Chondrocyte (in vitro differentiated cells): ENCODE measurements around the gene ELK3. TPM values are rescaled to one million over a fixed set of nuclear protein-coding genes. Genes with fewer than 3 reads are reported as not detected.

Experiments used
- DNase-seq: peaks from one replicate; pipeline ENCODE4 v3.0.0; 2021; ENCODE audit warnings: mixed read lengths, low spot score
- H3K27ac Mint-ChIP-seq: one replicate; pipeline ENCODE4 v1.8.0; 2021; ENCODE audit warnings: mild to moderate bottlenecking, moderate library complexity, mixed read lengths; ENCODE audit not compliant: unreplicated experiment
- H3K27me3 Mint-ChIP-seq: 2 replicates; pipeline ENCODE4 v1.8.0; 2021; ENCODE audit warnings: low read depth, mixed read lengths
- H3K36me3 Mint-ChIP-seq: 2 replicates; pipeline ENCODE4 v1.8.0; 2021; ENCODE audit warnings: low read depth, mixed read lengths
- H3K4me1 Mint-ChIP-seq: 2 replicates; pipeline ENCODE4 v1.8.0; 2021; ENCODE audit warnings: low read depth, mild to moderate bottlenecking, mixed read lengths
- H3K4me3 Mint-ChIP-seq: one replicate; pipeline ENCODE4 v1.8.0; 2021; ENCODE audit warnings: mild to moderate bottlenecking, moderate library complexity, mixed read lengths; ENCODE audit not compliant: unreplicated experiment
- H3K9me3 Mint-ChIP-seq: 2 replicates; pipeline ENCODE4 v1.8.0; 2021; ENCODE audit warnings: low read depth, mixed read lengths
- CTCF ChIP-seq: fragments of 200-600 bp; sonication (generic); IDR thresholded peaks from 2 replicates; pipeline ENCODE4 v1.5.0; 2021; ENCODE audit warnings: antibody characterized with exemption, mild to moderate bottlenecking, moderate library complexity
- total RNA-seq: library from RNA; stranded (reverse); gene quantifications from 3 replicates; pipeline ENCODE4 v1.2.1, GENCODE V29; 2021

The ELK3 gene
- total RNA-seq, 1 donor from 2014 or later = 38.8 TPM

GRCh38 chr12:96155181-96155580 is 39.0 kb upstream of the ELK3 start:
- Mint-ChIP-seq H3K36me3 (no peaks in the 10 kb centered on the region), H3K27ac (no peak overlapping the region), H3K9me3 (no peaks in the 10 kb centered on the region), H3K4me1 (no peaks in the 10 kb centered on the region), H3K27me3 (no peaks in the 10 kb centered on the region), H3K4me3 (no peak overlapping the region)
- TF ChIP-seq CTCF = no peak
- DNase-seq = no peak

GRCh38 chr12:96155781-96156180 is 38.4 kb upstream of the ELK3 start:
- no peak for TF ChIP-seq CTCF
- H3K27ac Mint-ChIP-seq = no peak overlapping the region
- no peaks in the 10 kb centered on the region for H3K36me3 Mint-ChIP-seq

GRCh38 chr12:96156211-96156610 is 38.0 kb upstream of the ELK3 start:
- DNase-seq = no peak
- Mint-ChIP-seq H3K4me3 (no peak overlapping the region), H3K4me1 (no peaks in the 10 kb centered on the region), H3K27me3 (no peaks in the 10 kb centered on the region), H3K9me3 (no peaks in the 10 kb centered on the region), H3K36me3 (no peaks in the 10 kb centered on the region), H3K27ac (no peak overlapping the region)
- TF ChIP-seq CTCF = no peak

More at GRCh38 chr12:96155781-96156180, 38.4 kb upstream of the ELK3 start:
- H3K4me1 Mint-ChIP-seq = no peaks in the 10 kb centered on the region
- H3K9me3 Mint-ChIP-seq = no peaks in the 10 kb centered on the region
- no peak for DNase-seq
- H3K27me3 Mint-ChIP-seq = no peaks in the 10 kb centered on the region
- no peak overlapping the region for H3K4me3 Mint-ChIP-seq

- no peaks in the 10 kb centered on the region for H3K4me1 Mint-ChIP-seq
- TF ChIP-seq CTCF = no peak
- H3K36me3 Mint-ChIP-seq = no peaks in the 10 kb centered on the region
- H3K4me3 Mint-ChIP-seq = no peak overlapping the region
- DNase-seq = no peak
- no peak overlapping the region for H3K27ac Mint-ChIP-seq
- no peaks in the 10 kb centered on the region for H3K27me3 Mint-ChIP-seq
- H3K9me3 Mint-ChIP-seq = no peaks in the 10 kb centered on the region
Observed at GRCh38 chr12:96157427-96157826, 36.7 kb upstream of the ELK3 start.

GRCh38 chr12:96164951-96165811 is 29.0 kb upstream of the ELK3 start:
- H3K4me3 Mint-ChIP-seq = no peak overlapping the region
- no peaks in the 10 kb centered on the region for H3K9me3 Mint-ChIP-seq
- no peaks in the 10 kb centered on the region for H3K27me3 Mint-ChIP-seq
- H3K4me1 Mint-ChIP-seq = no peaks in the 10 kb centered on the region
- no peak overlapping the region for H3K27ac Mint-ChIP-seq
- no peaks in the 10 kb centered on the region for H3K36me3 Mint-ChIP-seq
- DNase-seq = no peak
- TF ChIP-seq CTCF = no peak
